OCI-LY3 (cell line): ENCODE data around the gene NTN3.

Source experiments
- CTCF ChIP-seq: fragments of 200-600, 300-600 bp; sonication (generic); IDR thresholded peaks from 2 replicates; pipeline ENCODE4 v1.5.1; 2014; ENCODE audit warnings: antibody characterized with exemption, low read length, low read depth
- EZH2phosphoT487 ChIP-seq: fragments of 200-600 bp; shearing (Covaris generic); IDR thresholded peaks from 2 replicates; pipeline ENCODE4 v1.6.1; 2018; ENCODE audit warnings: antibody characterized with exemption, mixed run types, low read depth

GRCh38 chr16:2508722-2509400, 37.8 kb downstream of the NTN3 start:
- TF ChIP-seq CTCF, result no peak
- no peak for TF ChIP-seq EZH2phosphoT487
